HG02870 (cell line): ENCODE measurements around the gene GSG1L.
"Not testable (repeated sequence)": the region's sequence is repeated elsewhere in the genome, so short reads cannot be mapped to it uniquely, and the experiment has no call there.

Experiments
- ATAC-seq: cut with Tn5 transposase; IDR thresholded peaks from one replicate; pipeline ENCODE4 v1.9.1; 2021; ENCODE audit warnings: mild to moderate bottlenecking, moderate library complexity; ENCODE audit not compliant: unreplicated experiment

Gene GSG1L

DNA sequence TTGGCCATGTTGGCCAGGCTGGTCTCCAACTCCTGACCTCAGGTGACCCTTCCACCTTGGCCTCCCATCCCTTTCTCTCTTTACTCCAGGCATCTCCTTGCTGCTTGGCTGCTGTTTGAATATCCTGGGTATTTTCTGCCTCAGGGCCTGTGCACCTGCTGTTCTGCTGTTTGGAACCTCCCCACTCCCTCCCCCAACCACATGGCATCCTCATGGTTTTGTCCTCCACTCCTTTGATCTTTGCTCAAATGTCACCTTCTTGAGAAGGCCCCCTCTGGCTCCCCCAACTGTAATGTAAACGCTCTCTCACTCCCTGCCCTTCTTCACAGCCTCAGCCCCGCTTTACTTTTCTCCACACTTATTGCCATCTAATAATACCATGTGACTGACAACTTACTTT, 152.0 kb downstream of the GSG1L start:
- no peak for ATAC-seq

DNA sequence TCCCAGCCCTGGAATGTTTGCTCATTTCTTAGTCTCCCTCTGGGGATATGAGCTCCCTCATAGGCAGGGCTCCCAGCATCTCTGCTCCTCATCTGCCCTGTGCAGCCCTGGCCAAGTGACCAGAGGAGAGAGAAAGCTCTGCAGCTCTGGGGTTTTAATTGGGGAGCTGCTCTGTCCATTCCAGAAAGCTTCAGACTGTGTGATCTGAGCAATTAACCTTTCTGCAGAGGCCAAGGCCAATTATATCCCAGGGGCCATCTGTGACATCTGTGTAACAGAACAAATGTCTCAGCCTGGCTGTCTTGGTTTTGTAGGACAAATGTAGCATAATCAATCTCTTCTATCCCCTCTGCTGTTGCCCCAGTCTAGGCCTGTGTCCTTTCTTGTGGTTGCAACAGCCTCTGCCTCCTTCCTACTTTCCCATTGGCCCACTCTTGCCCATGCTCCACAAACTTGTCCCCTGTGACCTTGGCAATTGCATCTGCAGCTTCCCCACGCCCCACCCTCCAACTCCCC, 156.0 kb downstream of the GSG1L start:
- ATAC-seq, result no peak

DNA sequence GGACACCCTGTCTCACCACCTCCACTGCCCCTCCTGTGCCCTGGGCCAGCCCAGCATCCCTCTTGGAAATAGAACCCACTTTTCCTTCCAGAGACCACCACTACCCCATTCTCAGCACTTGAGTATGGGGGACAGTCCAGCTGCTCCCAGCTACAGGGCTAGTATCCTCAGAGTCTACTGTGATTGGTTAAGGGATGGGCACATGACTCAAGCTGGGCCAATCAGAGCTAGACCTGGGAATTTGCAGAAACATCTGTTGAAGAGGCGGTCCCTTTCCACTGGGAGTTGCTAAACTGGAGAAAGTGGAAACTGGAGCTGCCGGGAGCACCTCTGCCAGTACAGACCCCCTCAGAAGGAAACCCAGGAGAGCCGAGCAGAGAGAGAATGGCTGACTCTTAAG, 156.6 kb downstream of the GSG1L start:
- no peak for ATAC-seq

DNA sequence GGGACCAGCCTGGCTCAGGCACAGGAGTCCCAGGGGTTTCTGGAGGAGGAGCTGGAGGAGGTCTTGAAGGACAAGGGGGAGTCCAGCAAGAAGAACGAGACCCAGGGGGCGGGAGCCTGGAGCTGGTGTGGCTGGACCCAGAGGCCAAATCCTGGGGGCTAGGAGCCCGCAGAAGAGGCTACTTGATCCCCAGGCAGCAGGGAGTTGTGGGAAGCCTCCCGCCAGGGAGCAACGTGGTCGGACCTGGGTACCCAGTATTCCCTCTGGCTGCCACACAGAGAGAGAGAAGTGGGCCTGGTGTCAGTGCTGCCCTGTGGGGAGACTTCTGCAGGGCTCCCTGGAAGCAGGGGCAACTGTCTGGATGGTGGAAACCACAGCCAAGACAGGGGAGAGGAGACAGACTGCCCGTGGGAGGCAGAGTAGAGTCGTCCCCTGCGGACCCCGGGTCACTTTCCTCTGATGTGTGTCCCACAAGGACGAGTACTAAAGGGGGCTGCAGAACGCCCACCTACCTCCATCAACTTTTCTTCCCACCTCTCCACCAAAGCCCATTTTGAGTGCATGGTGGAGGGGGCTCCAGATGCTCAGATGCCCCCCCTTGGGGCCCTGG, 160.4 kb downstream of the GSG1L start:
- no peak for ATAC-seq

DNA sequence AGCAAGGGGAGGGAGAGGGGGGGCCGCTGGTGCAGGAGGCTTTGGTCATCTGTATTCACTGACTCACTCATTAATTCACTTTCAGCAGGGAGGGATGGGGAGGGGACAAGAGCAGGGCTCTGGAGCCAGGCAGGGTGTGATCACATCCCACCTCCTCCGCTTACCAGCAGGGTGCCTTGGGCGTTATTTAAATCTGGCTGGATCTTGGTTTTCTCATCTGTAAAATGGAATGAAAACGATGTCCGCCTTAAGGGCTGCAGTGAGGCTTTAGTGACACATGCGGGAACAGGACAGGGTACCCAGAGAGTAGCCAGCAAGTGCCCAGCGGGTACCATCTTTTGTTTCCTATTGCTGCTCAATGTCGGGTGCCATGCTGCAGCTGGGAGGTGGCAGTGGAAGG, 161.0 kb downstream of the GSG1L start:
- no peak for ATAC-seq

DNA sequence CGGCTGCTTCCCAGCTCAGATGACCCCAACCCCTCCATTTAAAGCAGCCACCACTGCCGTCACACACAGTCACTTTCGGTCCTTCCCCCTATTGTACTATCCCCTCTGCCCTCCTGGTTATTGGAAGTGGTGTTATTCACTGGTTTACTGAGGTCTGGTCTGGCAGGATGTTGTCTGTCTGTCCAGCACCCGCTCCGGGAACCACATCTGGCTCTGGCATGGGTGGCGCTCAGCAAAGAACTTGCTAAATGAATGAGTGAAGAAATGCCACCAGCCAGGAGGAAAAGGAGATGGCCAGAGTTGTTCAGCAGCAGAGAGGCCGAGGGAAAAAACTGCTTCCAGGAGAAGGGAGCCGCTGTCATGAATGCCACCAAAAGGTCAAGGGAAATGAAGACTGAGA, 161.6 kb downstream of the GSG1L start:
- ATAC-seq, result no peak

DNA sequence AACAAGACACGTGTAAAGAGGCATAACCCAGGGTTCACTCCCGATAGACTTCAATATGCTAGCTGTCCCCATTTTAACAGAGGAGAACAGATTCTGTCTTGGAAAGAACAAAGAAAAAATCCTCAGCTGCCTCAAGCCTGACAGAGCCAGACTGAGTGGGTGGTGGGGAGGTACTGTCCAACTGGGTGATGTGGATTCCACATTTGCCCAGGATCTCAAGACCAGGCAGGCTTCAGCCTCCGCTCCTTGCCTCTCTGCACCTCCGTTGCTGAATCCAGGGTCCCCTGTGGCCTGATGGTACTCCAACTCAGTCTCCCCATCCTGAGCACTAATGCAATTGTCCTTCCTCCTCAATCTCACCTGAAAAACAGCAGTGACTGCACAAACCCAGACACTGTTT, 163.8 kb downstream of the GSG1L start:
- ATAC-seq, result no peak

DNA sequence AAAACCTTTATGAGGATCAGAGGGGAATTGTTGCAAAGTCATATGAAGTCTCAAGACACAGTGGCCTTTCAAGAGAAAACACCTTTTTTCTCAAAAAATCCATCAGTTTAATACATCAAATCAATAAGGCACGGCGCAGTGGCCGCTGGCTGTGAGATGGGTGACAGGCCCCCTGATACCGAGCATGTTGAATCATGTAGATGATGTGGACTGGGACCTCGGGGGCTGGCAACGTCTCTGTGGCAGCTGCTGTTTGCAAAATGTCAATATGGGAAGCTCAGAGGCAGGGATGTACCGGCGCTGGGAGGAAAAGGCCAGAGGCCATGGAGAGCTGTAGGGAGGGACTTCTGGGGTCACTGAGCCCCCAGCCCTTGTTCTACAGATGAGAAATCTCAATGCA, 169.1 kb downstream of the GSG1L start:
- ATAC-seq, result no peak

DNA sequence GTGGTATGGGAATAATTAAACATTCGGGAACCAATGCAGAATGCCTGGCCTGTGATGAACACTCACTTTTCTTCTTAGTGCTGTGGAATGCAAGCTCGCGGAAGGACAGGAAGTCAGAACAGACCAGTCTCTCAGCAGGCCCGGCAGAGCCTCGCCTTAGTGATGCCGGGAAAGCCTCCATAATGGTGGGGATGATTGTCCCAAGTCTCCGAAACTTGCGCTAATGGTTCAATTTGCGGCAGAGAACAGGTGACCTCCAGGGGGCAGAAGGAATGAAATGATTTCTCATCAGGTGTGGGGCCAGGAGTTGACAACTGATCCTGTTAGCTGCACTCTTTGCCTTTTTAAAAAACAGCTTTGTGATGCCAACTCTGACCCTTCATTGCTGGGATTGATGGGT, 170.6 kb downstream of the GSG1L start:
- ATAC-seq, result no peak

DNA sequence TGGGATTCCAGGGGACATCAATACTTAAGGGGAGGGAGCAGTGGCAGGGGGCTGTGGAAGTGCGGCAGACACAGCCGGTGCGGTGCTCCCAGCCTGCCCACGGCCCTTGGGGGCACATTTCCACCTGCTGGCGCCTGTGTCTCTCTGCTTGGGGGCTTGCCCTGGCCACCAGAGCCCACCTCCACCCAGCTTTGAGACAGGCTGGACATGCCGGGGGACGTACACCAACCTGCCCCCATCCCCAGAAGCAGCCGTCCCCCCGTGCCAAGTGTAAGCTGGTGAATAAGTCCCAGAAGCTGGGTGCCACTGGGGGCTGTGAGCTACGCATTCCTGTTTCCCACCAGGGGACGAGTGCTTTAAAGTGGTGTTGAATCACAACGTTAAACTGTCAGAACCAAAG, 172.6 kb downstream of the GSG1L start:
- ATAC-seq, result no peak

DNA sequence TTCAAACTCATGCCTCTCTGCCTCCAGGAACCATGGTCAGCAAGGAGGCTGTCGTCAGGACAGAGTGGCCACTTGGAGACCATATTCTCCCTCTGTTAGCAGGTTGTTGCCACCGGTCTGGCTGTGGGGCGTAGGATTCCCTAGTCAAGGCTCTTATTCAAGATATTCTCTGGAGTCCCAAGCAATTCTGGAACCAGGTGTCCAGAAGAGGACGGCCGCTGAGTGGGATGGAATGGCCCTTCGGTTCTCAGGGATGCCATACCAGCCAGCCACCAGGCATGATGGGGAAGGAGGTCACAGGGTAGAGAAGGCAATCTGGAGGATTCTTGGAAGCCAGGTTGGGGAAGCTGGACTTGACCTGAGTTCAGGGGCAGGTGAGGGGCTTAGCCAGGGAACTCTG, 173.5 kb downstream of the GSG1L start:
- no peak for ATAC-seq

DNA sequence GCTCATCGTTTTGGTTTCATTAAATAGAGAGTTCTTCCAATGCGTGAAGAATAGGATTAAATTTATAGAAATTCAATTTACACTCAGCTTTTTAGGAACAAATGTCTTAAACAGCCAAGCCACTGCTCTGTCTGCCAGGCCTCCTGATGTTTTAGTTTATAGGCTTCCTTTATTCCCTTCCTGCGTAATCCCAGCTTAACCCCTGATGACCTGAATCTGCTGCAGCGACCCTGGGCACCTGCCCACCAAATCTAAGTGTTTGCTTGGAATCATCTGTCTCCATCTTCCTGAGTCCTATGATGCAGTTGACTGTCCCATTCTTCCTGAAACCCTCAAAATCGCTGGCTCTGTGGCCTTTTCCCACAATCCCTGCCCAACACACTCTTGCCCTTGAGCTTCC, 179.9 kb downstream of the GSG1L start:
- ATAC-seq, result no peak

DNA sequence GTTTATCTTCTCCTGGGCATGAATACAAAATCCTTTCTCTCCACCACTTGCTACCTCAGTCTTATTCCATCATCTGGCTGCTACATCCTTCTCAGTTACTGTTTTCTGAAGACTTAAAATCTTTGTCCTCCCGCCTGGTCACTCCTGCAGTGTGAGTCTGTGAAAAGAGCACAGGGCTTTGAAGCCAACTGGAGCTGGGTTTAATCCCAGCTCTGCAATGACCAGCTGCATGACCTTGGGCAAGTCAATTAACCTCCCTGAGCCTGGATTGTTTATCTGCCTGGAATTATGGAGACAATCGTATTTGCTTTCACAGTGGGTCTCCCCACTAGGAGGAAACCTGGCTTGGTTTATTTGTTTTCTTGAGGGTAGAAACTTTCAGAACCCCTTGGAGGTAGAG, 183.2 kb downstream of the GSG1L start:
- no peak for ATAC-seq

DNA sequence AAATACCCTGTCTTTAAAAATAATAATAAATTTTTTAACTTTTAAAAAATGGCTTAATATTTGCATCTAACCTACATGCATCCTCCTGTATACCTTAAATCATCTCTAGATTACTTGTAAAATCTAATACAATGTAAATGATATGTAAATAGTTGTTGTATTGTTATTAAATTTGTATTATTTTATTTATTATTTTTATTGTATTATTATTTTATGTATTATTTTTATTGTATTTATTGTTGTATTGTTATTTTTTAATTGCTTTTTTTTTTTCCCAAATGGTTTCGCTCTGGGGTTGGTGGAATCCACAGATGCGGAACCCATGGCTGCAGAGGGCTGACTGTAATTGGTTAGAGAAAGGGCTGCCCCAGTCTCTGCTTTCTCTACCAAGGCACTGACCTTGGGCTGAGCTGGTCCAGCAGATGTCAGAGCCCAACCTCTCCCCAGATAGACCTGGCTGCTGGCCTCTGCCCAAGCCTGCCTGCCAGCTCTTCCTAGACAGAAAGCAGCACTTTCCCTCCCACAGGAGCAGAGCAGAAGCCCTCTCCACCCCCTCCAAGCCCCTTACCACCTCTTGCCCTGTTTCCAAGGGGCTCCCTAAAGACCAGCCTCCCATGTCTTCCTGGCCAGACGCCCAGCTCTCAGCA, 183.8 kb downstream of the GSG1L start:
- no peak for ATAC-seq

DNA sequence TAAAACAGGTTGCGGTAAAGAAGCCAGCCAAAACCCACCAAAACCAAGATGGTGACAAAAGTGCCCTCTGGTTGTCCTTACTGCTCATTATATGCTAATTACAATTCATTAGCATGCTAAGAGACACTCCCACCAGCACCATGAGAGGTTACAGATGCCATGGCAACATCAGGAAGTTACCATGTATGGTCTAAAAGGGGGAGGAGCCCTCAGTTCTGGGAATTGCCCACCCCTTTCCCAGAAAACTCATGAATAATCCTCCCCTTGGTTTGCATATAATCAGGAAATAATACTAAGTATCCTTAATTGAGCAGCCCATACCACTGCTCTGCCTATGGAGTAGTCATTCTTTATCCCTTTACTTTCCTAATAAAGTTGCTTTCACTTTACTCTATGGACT, 190.9 kb downstream of the GSG1L start:
- not testable (repeated sequence) for ATAC-seq

DNA sequence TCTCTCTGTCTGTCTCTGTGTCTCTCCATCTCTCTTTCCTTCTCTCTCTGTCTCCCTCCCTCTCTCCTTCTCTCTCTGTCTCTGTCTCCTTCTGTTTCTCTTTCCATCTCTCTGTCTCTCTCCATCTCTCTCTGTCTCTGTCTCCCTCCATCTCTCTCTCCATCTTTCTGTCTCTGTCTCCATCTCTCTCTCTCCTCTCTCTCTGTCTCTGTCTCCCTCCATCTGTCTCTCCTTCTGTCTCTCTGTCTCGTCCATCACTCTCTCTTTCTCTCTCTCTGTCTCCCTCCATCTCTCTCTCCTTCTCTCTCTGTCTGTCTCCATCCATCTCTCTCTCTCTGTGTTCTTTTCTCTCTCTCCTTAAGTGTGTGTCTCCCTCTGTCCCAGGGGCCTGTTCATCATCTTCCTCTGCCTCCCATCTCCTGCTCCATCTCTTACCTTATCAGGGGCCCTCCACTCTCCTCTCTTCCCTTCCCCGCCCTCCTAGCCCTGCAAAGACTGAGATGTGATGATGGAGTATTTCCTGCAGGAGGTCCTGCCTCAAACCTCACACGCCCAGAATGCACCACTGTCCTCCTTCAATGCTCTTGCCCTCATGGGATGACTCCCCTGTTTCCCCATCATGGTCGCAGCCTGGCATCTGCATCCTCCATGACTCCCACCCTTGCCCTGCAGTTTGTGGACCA, 193.3 kb downstream of the GSG1L start:
- no peak for ATAC-seq

DNA sequence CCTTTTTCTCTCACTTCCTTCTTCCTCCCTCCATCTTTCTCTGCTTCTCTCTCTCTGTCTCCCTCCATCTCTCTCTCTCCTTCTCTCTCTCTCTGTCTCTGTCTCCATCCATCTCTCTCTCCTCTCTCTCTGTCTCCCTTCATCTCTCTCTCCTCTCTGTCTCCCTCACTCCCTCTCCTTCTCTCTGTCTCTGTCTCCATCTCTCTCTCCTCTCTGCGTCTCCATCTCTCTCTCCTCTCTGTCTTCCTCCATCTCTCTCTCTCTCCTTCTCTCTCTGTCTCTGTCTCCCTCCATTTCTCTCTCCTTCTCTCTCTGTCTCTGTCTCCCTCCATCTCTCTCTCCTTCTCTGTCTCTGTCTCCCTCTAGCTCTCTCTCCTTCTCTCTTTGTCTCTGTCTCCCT, 194.1 kb downstream of the GSG1L start:
- ATAC-seq, result no peak

DNA sequence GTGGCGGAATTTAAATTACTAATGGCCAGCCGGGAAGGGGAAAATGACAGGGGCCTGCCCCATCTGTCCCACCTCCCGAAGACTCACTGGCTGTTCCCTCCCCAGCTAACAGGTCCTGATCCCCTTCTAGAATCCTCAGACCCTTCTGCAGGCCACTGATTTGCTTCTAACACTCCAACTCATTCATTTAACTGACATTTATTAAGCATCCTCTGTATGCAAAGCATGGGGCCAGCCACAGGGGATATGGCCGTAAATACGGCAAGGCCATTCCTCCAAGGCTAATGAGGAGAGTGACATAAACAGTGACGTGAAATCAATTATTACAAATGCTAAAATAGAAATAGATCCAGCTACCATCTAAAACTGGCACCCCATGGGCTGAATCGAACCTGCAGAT, 195.3 kb downstream of the GSG1L start:
- ATAC-seq, result no peak

DNA sequence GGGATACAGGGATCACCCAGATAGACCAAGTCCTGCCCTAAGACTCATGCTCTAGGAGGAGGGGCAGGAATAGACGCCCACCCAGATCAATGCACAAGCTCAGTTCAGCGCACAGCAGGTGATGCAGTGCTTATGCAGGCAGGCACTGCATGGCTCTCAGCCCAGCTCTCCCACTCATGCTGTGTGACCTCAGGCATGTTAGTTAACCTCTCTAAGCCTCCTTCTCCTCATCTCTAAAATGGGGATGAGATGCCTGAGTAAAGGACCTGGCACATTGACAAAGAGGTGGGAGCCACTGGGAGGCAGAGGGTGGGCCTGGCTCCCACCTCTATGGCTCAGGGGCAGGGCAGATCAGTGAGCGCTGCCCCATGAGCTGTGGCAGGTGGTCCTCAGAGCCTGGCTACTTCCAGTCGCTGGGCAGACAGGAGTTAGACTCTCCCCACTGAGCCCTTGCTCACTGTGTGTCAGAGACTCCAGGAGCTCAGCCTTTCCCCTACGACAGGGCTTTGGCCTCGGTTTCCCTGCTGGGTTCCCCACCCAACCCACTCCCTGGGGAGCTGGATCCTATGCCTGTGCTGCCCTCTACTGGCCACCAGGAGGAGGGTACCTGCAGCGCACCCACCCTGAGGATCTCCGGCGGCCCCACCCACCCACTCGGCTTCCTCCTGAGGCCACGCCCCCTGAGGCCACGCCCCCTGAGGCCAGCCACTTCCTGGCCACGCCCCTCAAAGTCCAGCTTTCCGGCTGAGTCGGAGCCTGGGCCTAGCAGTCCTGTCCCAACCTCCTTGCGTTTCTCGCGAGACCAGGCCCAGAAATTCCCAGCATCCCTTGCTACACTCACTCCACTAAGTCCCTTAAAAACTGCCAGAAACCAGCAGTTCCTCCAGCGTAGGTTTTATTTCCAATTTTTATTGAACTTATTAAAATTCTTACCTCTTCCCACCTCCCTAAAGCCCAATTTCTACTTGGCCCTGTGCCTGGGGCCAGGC, 196.1 kb downstream of the GSG1L start:
- no peak for ATAC-seq

DNA sequence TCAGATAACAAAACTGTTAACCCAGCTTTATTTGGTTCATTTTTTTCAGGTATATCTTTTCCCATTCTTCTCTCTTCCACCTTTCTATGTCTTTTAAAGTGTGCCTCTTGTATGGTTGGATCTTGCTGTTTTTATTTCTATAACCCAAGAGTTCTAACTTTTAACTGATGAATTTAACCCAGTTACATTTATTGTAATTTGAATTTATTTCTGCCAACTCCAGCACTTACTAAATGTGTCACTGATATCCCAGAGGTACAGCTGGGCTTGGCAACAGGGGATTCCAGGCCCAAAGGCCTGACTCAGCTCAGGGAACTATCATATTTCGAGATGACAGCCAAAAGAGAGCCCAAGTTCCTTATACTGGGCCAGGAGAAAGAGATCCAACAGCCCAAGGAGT, 200.1 kb downstream of the GSG1L start:
- no peak for ATAC-seq

DNA sequence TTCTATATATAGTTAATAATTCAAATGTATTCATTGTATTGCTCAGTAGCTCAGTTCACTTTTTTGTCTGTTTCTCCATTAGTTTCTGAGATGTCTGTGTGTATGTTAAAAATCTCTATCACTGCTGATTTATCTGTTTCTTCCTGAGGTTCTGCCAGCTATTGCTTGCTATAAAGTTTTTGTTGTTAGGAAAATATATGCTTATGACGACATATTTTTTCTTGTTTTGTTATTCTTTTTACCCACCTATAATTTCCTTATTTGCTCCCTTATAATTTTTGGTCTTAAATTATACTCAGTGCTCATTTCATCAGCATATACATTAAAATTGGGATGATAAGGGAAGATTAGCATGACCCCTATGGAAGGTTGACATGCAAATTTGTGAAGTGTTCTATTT, 200.6 kb downstream of the GSG1L start:
- no peak for ATAC-seq
